ENCODE data around the gene SCYGR5. TPM values are rescaled to one million over a fixed set of nuclear protein-coding genes. Genes with fewer than 3 reads are reported as not detected.

SCYGR5 gene
- total RNA-seq, 1 experiment from 2014 or later: not detected

DNA sequence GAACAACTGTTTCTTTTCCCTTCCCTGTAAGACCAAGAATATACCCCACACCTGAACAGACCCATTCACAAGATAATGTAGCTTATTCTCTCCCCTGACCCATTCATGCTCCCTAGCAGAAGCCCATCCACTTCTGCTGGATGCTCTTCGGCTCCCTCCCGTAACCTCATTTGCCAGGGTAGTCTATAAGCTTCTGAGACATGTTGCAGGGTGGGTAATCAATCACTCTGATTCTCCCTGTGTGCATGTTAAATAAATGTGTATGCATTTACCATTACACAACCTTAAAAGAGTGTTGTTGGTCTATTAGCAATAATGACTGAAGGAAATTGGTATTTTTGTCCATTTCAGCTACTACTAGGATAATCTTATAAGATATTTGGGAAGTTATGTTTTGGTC is 49.9 kb downstream of the SCYGR5 start:
- Histone ChIP-seq H3K27ac (ENCODE audit: low read depth, low read length) (no peak overlapping the region), H3K9me2 (ENCODE audit: insufficient read depth) (no peaks in the 10 kb centered on the region), H3K4me1 (ENCODE audit: control insufficient read depth in 1 of 2, insufficient read depth in 2 of 2, low read length in 2 of 2) (no peaks in the 10 kb centered on the region), H3K27me3 (ENCODE audit: insufficient read depth, low read length) (no peaks in the 10 kb centered on the region), H2AFZ (ENCODE audit: low read depth, low read length, poor library complexity, severe bottlenecking) (no peak overlapping the region), H3K9ac (ENCODE audit: low read length) (no peak overlapping the region), H3K4me2 (ENCODE audit: low read length) (no peak overlapping the region), H3K4me3 (replicated peaks in 1 of 2; ENCODE audit: low read depth in 1 of 2, low read length in 2 of 2) (no peak overlapping the region), H3K36me3 (ENCODE audit: control insufficient read depth in 1 of 2, insufficient read depth in 2 of 2, low read length in 2 of 2) (no peaks in the 10 kb centered on the region), H3K79me2 (ENCODE audit: insufficient read depth, low read length) (no peaks in the 10 kb centered on the region), H3K9me3 (ENCODE audit: control insufficient read depth in 1 of 2, insufficient read depth in 1 of 2, low read depth in 1 of 2, low read length in 2 of 2) (no peaks in the 10 kb centered on the region), H4K20me1 (ENCODE audit: insufficient read depth) (no peaks in the 10 kb centered on the region)
- DNase-seq (ENCODE audit: low read depth, low spot score) (no peak), ATAC-seq (no peak)
- CTCF ChIA-PET: interaction anchor here (0.7 to 1.9 kb wide), 3 partner anchors 58 to 240 kb away, joined by 3 to 4 read pairs (median 4); no protein-coding TSS in a partner anchor
- POLR2A ChIA-PET: no interaction called here
- RAD21 ChIA-PET (ENCODE audit: low non-redundant PET in 1 of 2, low total read pairs in 2 of 2, uncharacterized antibody in 2 of 2, unreplicated experiment in 2 of 2): no interaction called here
- intact Hi-C loops (cut with micrococcal nuclease): no loop called here
- TF ChIP-seq EGR1 (IDR thresholded peaks at IDR 0.05; ENCODE audit: low read depth) (no peak), POLR2AphosphoS5 (IDR thresholded peaks at IDR 0.05; ENCODE audit: low read depth, low read length) (no peak), ZFX (IDR thresholded peaks at IDR 0.05) (no peak), RAD21 (IDR thresholded peaks at IDR 0.05; ENCODE audit: low read depth) (no peak), SIN3A (IDR thresholded peaks at IDR 0.05; ENCODE audit: low read depth) (no peak), EZH2phosphoT487 (IDR thresholded peaks at IDR 0.05; ENCODE audit: borderline replicate concordance) (no peak), FOSL1 (IDR thresholded peaks at IDR 0.05; ENCODE audit: low read depth) (no peak), TCF7L2 (IDR thresholded peaks at IDR 0.05; ENCODE audit: borderline replicate concordance, extremely low read depth, insufficient read depth, insufficient read length) (no peak), EZH2 (IDR thresholded peaks at IDR 0.05) (no peak), CBX3 (IDR thresholded peaks at IDR 0.05; ENCODE audit: low read depth) (no peak)
- TF ChIP-seq, protein P1, sequence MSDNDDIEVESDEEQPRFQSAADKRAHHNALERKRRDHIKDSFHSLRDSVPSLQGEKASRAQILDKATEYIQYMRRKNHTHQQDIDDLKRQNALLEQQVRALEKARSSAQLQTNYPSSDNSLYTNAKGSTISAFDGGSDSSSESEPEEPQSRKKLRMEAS (IDR thresholded peaks at IDR 0.05): no peak
- TF ChIP-seq, protein P2, sequence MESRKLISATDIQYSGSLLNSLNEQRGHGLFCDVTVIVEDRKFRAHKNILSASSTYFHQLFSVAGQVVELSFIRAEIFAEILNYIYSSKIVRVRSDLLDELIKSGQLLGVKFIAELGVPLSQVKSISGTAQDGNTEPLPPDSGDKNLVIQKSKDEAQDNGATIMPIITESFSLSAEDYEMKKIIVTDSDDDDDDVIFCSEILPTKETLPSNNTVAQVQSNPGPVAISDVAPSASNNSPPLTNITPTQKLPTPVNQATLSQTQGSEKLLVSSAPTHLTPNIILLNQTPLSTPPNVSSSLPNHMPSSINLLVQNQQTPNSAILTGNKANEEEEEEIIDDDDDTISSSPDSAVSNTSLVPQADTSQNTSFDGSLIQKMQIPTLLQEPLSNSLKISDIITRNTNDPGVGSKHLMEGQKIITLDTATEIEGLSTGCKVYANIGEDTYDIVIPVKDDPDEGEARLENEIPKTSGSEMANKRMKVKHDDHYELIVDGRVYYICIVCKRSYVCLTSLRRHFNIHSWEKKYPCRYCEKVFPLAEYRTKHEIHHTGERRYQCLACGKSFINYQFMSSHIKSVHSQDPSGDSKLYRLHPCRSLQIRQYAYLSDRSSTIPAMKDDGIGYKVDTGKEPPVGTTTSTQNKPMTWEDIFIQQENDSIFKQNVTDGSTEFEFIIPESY (IDR thresholded peaks at IDR 0.05; ENCODE audit: extremely low read depth, insufficient replicate concordance, low read length): no peak
- TF ChIP-seq, protein P3, sequence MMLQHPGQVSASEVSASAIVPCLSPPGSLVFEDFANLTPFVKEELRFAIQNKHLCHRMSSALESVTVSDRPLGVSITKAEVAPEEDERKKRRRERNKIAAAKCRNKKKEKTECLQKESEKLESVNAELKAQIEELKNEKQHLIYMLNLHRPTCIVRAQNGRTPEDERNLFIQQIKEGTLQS (IDR thresholded peaks at IDR 0.05): no peak
- no TSS peak for BruUV-seq (replicated peaks)

Other genes with a start within 250 kb of the SCYGR5 start
- gene AGFG1, start 194.6 kb upstream of the SCYGR5 start, total RNA-seq (2021; ENCODE audit: unreplicated experiment): 72.5 TPM
- not detected for gene SCYGR2, start 67.9 kb upstream of the SCYGR5 start, total RNA-seq (2021; ENCODE audit: unreplicated experiment)
- gene SCYGR3, start 52.0 kb upstream of the SCYGR5 start, total RNA-seq (2021; ENCODE audit: unreplicated experiment): not detected
- not detected for gene SCYGR4, start 49.3 kb upstream of the SCYGR5 start, total RNA-seq (2021; ENCODE audit: unreplicated experiment)
- gene SLC19A3, start 51.2 kb downstream of the SCYGR5 start, total RNA-seq (2021; ENCODE audit: unreplicated experiment): not detected
- gene SCYGR6, start 58.0 kb downstream of the SCYGR5 start, total RNA-seq (2021; ENCODE audit: unreplicated experiment): not detected
- gene SCYGR7, start 61.5 kb downstream of the SCYGR5 start, total RNA-seq (2021; ENCODE audit: unreplicated experiment): not detected
- not detected for gene SCYGR8, start 79.1 kb downstream of the SCYGR5 start, total RNA-seq (2021; ENCODE audit: unreplicated experiment)
- gene CCL20, start 147.0 kb downstream of the SCYGR5 start, total RNA-seq (2021; ENCODE audit: unreplicated experiment): 0.30 TPM
- gene DAW1, start 204.8 kb downstream of the SCYGR5 start, total RNA-seq (2021; ENCODE audit: unreplicated experiment): 0.20 TPM

Measured in HCT116 (cell line).